HepG2 (cell line): ENCODE results near the gene ZNF629. TPM values are rescaled to one million over a fixed set of nuclear protein-coding genes. Genes with fewer than 3 reads are reported as not detected.

ENCODE experiments used
- ARID3A ChIP-seq: IDR thresholded peaks from 2 replicates; pipeline ENCODE4 v1.6.1; 2012; ENCODE audit warnings: low read depth, low read length, improper control_type of control experiment
- ATF6 ChIP-seq: sonication (generic); formaldehyde crosslinking; conservative IDR thresholded peaks from 2 replicates; pipeline ENCODE4 v1.4.0; 2020; ENCODE audit warnings: missing genetic modification reagents
- HMG20B ChIP-seq: conservative IDR thresholded peaks from 2 replicates; pipeline ENCODE4 v1.6.1; 2016; ENCODE audit warnings: missing genetic modification reagents, missing compliant biosample characterization
- IRF2 ChIP-seq: IDR thresholded peaks from 2 replicates; pipeline ENCODE4 v1.6.1; 2018; ENCODE audit warnings: missing genetic modification reagents, missing compliant biosample characterization
- JUND ChIP-seq: sonication (generic); formaldehyde crosslinking; IDR thresholded peaks from 2 replicates; pipeline ENCODE4 v1.8.0; 2022; ENCODE audit warnings: mild to moderate bottlenecking, missing genetic modification reagents
- PITX1 ChIP-seq: sonication (generic); formaldehyde crosslinking; IDR thresholded peaks from 2 replicates; pipeline ENCODE4 v1.5.1; 2020; ENCODE audit warnings: mild to moderate bottlenecking, missing genetic modification reagents
- RARA ChIP-seq: IDR thresholded peaks from 2 replicates; pipeline ENCODE4 v1.6.1; 2016; ENCODE audit warnings: missing genetic modification reagents, missing compliant biosample characterization
- SMYD3 ChIP-seq: sonication (generic); formaldehyde crosslinking; IDR thresholded peaks from 2 replicates; pipeline ENCODE4 v1.8.1; 2023; ENCODE audit warnings: mild to moderate bottlenecking, missing genetic modification reagents
- TBX3 ChIP-seq: fragments of 450-650 bp; IDR thresholded peaks from 2 replicates; pipeline ENCODE4 v1.6.1; 2017; ENCODE audit warnings: antibody characterized with exemption, mild to moderate bottlenecking, inconsistent platforms, borderline replicate concordance
- TEAD2 ChIP-seq: sonication (generic); formaldehyde crosslinking; IDR thresholded peaks from 2 replicates; pipeline ENCODE4 v1.9.0; 2021; ENCODE audit warnings: missing genetic modification reagents
- polyA plus RNA-seq, 8 experiments: library from polyadenylated mRNA; depleted of rRNA in 3 of 8; stranded (reverse) in 7 of 8; unstranded in 1 of 8; fragments of >200 nt; fragmentation: Illumina TruSeq in 4 of 8; extraction: Trizol in 4 of 8; gene quantifications; 2 replicates each; pipeline versions ENCODE4 v1.2.1 to v1.2.3, GENCODE V29; 2011 to 2016; ENCODE audit warnings: low read depth in 4 of 8, missing spikeins in 1 of 8, mixed read lengths in 1 of 8; ENCODE audit not compliant: insufficient read depth in 1 of 8
- total RNA-seq, 5 experiments: library from RNA; depleted of rRNA; stranded (reverse); fragments of >200 nt; fragmentation: Illumina TruSeq; extraction: Trizol; gene quantifications; 2 replicates each; pipeline ENCODE4 v1.2.3, GENCODE V29; 2016; ENCODE audit warnings: low read depth in 1 of 5
- TF ChIP-seq, protein P1 (sequence below): sonication (generic); formaldehyde crosslinking; IDR thresholded peaks from 2 replicates; pipeline ENCODE4 v1.4.0; 2020; ENCODE audit warnings: mild to moderate bottlenecking, missing genetic modification reagents
- TF ChIP-seq, protein P2 (sequence below): sonication (generic); formaldehyde crosslinking; IDR thresholded peaks from 2 replicates; pipeline ENCODE4 v1.5.0; 2020; ENCODE audit warnings: missing genetic modification reagents

ZNF629 gene
- total and polyA plus RNA-seq, 2 of the 13 experiments (the other 11 are each of a cell fraction or from before 2014, with no cell fraction given): 6.1 to 16.5 TPM

- TF ChIP-seq, protein P1, sequence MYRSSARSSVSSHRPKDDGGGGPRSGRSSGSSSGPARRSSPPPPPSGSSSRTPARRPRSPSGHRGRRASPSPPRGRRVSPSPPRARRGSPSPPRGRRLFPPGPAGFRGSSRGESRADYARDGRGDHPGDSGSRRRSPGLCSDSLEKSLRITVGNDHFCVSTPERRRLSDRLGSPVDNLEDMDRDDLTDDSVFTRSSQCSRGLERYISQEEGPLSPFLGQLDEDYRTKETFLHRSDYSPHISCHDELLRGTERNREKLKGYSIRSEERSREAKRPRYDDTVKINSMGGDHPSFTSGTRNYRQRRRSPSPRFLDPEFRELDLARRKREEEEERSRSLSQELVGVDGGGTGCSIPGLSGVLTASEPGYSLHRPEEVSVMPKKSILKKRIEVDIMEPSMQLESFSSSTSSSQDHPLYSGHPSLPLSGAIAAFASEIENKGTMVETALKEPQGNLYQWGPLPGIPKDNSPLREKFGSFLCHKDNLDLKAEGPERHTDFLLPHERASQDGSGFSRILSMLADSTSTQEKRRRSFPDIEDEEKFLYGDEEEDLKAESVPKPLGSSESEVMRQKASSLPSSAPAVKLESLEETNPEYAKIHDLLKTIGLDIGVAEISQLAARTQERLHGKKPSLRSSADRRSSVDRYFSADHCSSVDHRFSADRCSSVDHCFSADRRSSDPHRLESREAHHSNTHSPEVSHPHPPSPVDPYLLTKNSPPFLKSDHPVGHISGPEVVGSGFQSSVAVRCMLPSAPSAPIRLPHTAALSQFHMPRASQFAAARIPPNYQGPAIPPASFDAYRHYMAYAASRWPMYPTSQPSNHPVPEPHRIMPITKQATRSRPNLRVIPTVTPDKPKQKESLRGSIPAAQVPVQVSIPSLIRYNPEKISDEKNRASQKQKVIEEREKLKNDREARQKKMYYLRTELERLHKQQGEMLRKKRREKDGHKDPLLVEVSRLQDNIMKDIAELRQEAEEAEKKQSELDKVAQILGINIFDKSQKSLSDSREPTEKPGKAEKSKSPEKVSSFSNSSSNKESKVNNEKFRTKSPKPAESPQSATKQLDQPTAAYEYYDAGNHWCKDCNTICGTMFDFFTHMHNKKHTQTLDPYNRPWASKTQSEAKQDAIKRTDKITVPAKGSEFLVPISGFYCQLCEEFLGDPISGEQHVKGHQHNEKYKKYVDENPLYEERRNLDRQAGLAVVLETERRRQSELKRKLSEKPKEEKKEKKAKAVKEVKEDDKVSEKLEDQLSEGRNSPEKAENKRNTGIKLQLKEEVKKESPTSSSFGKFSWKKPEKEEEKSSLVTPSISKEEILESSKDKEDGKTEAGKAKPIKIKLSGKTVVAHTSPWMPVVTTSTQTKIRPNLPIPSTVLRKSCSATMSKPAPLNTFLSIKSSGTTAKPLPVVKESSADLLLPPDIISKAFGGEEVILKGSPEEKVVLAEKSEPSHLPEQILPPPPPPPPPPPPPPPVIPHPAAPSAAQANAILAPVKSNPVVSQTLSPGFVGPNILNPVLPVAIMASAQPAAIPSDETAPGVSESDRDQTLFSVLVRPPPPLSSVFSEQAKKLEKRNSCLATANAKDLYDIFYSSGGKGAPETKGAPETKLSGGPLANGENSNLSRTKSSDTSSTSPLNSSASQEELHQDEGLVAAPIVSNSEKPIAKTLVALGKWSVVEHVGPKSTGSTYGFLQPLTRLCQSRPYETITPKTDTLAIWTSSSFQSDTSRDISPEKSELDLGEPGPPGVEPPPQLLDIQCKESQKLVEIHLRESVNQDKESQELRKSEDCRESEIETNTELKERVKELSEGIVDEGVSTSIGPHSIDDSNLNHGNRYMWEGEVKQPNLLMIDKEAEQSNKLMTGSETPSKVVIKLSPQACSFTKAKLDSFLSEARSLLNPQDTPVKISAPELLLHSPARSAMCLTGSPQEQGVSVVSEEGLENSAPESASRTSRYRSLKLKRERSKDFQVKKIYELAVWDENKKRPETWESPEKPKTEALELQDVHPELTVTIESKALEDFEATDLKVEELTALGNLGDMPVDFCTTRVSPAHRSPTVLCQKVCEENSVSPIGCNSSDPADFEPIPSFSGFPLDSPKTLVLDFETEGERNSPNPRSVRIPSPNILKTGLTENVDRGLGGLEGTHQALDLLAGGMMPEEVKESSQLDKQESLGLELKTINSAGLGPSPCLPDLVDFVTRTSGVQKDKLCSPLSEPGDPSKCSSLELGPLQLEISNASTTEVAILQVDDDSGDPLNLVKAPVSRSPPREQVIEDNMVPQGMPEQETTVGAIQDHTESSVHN (CRISPR knock-in tag): no peak
- no peak for TF ChIP-seq ARID3A
- TF ChIP-seq IRF2: peak; percentile 69; the same call in 1 of the 2 replicates
- TF ChIP-seq HMG20B (CRISPR knock-in tag): no peak
- 0 out of 2 replicates have a peak, but pooled peaks have one; percentile 81 for TF ChIP-seq ATF6 (CRISPR knock-in tag)
- 0 out of 2 replicates have a peak, but pooled peaks have one; percentile 82 for TF ChIP-seq TEAD2 (CRISPR knock-in tag)
- peak; percentile 47 for TF ChIP-seq TBX3
- TF ChIP-seq JUND (CRISPR knock-in tag): no peak
- peak; percentile 8; the same call in 1 of the 2 replicates for TF ChIP-seq RARA
- TF ChIP-seq SMYD3 (CRISPR knock-in tag): no peak
- TF ChIP-seq PITX1: peak; percentile 37; the same call in 1 of the 2 replicates
- TF ChIP-seq, protein P2, sequence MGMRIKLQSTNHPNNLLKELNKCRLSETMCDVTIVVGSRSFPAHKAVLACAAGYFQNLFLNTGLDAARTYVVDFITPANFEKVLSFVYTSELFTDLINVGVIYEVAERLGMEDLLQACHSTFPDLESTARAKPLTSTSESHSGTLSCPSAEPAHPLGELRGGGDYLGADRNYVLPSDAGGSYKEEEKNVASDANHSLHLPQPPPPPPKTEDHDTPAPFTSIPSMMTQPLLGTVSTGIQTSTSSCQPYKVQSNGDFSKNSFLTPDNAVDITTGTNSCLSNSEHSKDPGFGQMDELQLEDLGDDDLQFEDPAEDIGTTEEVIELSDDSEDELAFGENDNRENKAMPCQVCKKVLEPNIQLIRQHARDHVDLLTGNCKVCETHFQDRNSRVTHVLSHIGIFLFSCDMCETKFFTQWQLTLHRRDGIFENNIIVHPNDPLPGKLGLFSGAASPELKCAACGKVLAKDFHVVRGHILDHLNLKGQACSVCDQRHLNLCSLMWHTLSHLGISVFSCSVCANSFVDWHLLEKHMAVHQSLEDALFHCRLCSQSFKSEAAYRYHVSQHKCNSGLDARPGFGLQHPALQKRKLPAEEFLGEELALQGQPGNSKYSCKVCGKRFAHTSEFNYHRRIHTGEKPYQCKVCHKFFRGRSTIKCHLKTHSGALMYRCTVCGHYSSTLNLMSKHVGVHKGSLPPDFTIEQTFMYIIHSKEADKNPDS: no peak; the same call in 1 of the 2 replicates
These were observed 24.8 kb downstream of the ZNF629 start, which contains the start of the genes CFAP119 and RNF40 (continued) for GRCh38 chr16:30761928-30762902.
